Mesendoderm (in vitro differentiated cells): Measurements from ENCODE around the gene SLC2A5.

Experiments
- DNase-seq: peaks from one replicate; pipeline ENCODE4 v3.0.0; 2013
- H2AK5ac ChIP-seq: 2 replicates; pipeline ENCODE4 v1.6.1; 2013; ENCODE audit warnings: low read length, inconsistent platforms
- H2BK120ac ChIP-seq: 2 replicates; pipeline ENCODE4 v1.6.1; 2013; ENCODE audit warnings: low read depth, mild to moderate bottlenecking, low read length, moderate library complexity, mixed read lengths
- H2BK15ac ChIP-seq: replicated peaks from 2 replicates; pipeline ENCODE4 v1.6.1; 2013; ENCODE audit warnings: low read depth, mild to moderate bottlenecking, moderate library complexity
- H2BK5ac ChIP-seq: 2 replicates; pipeline ENCODE4 v1.6.1; 2013; ENCODE audit warnings: low read length, inconsistent platforms
- H3K18ac ChIP-seq: 2 replicates; pipeline ENCODE4 v1.6.1; 2013; ENCODE audit warnings: mild to moderate bottlenecking, low read length, mixed read lengths
- H3K23ac ChIP-seq: one replicate; pipeline ENCODE4 v1.6.1; 2013; ENCODE audit warnings: low read length
- H3K27ac ChIP-seq: 2 replicates; pipeline ENCODE4 v1.5.1; 2013; ENCODE audit warnings: low read depth, mild to moderate bottlenecking, inconsistent platforms, low read length, moderate library complexity
- H3K27me3 ChIP-seq: 2 replicates; pipeline ENCODE4 v1.6.1; 2013; ENCODE audit warnings: low read length, control low read depth, mild to moderate bottlenecking, inconsistent platforms; ENCODE audit not compliant: insufficient read depth, poor library complexity
- H3K36me3 ChIP-seq: 2 replicates; pipeline ENCODE4 v1.6.1; 2013; ENCODE audit warnings: low read length, inconsistent platforms; ENCODE audit not compliant: control insufficient read depth, insufficient read depth
- H3K4ac ChIP-seq: one replicate; pipeline ENCODE4 v1.6.1; 2013; ENCODE audit warnings: low read depth, mild to moderate bottlenecking, low read length, moderate library complexity
- H3K4me1 ChIP-seq: 2 replicates; pipeline ENCODE4 v1.6.1; 2013; ENCODE audit warnings: low read depth, low read length, inconsistent platforms; ENCODE audit not compliant: control insufficient read depth
- H3K4me2 ChIP-seq: 2 replicates; pipeline ENCODE4 v1.6.1; 2013; ENCODE audit warnings: low read length
- H3K4me3 ChIP-seq: 2 replicates; pipeline ENCODE4 v1.5.1; 2013; ENCODE audit warnings: mild to moderate bottlenecking, low read length
- H3K56ac ChIP-seq: one replicate; pipeline ENCODE4 v1.6.1; 2013; ENCODE audit warnings: low read length
- H3K79me1 ChIP-seq: 2 replicates; pipeline ENCODE4 v1.6.1; 2013; ENCODE audit warnings: low read length, inconsistent platforms
- H3K79me2 ChIP-seq: 2 replicates; pipeline ENCODE4 v1.6.1; 2013; ENCODE audit warnings: mild to moderate bottlenecking, low read length; ENCODE audit not compliant: control insufficient read depth, insufficient read depth
- H3K9ac ChIP-seq: 2 replicates; pipeline ENCODE4 v1.6.1; 2013; ENCODE audit warnings: low read length, inconsistent platforms
- H4K5ac ChIP-seq: one replicate; pipeline ENCODE4 v1.6.1; 2013; ENCODE audit warnings: low read length
- H4K8ac ChIP-seq: one replicate; pipeline ENCODE4 v1.6.1; 2013; ENCODE audit warnings: low read depth, mild to moderate bottlenecking, control low read depth, low read length, moderate library complexity
- WGBS: extraction: QIAGEN DNeasy Blood & Tissue Kit; methylation state at CpG from one replicate; pipeline ENCODE4 v1.1.7; 2013; ENCODE audit warnings: low lambda C conversion rate, missing lambda C conversion rate; ENCODE audit not compliant: insufficient coverage; ENCODE audit errors: extremely low coverage; 5-methylcytosine and 5-hydroxymethylcytosine counted together

The SLC2A5 gene

GRCh38 chr1:9105336-9105867 is 36.0 kb upstream of the SLC2A5 start:
- Histone ChIP-seq H3K79me1 (no peaks in the 10 kb centered on the region), H3K56ac (no peak overlapping the region), H3K27me3 (no peaks in the 10 kb centered on the region), H3K4me3 (no peak overlapping the region), H2BK15ac (no peak overlapping the region), H3K79me2 (no peaks in the 10 kb centered on the region), H3K4me2 (no peak overlapping the region), H2BK5ac (no peak overlapping the region), H3K27ac (no peak overlapping the region), H3K23ac (no peak overlapping the region), H2AK5ac (no peak overlapping the region), H4K8ac (no peak overlapping the region), H4K5ac (no peak overlapping the region), H2BK120ac (no peak overlapping the region), H3K4ac (no peak overlapping the region), H3K4me1 (no peaks in the 10 kb centered on the region), H3K18ac (no peak overlapping the region), H3K9ac (no peak overlapping the region), H3K36me3 (no peaks in the 10 kb centered on the region)
- no peak for DNase-seq
- WGBS: no CpG with 5 or more reads among the region's 22 CpGs

GRCh38 chr1:9101510-9102146 is 32.2 kb upstream of the SLC2A5 start:
- Histone ChIP-seq H3K27ac (no peak overlapping the region), H2AK5ac (no peak overlapping the region), H3K4me3 (no peak overlapping the region), H4K8ac (no peak overlapping the region), H3K79me2 (no peaks in the 10 kb centered on the region), H3K4me1 (no peaks in the 10 kb centered on the region), H2BK5ac (no peak overlapping the region), H3K9ac (no peak overlapping the region), H3K23ac (no peak overlapping the region), H3K79me1 (no peaks in the 10 kb centered on the region), H3K18ac (no peak overlapping the region), H3K4ac (no peak overlapping the region), H3K4me2 (no peak overlapping the region), H3K36me3 (no peaks in the 10 kb centered on the region), H2BK120ac (no peak overlapping the region), H4K5ac (no peak overlapping the region), H3K27me3 (no peaks in the 10 kb centered on the region), H3K56ac (no peak overlapping the region), H2BK15ac (no peak overlapping the region)
- no CpG with 5 or more reads among the region's 4 CpGs for WGBS
- DNase-seq: peak; percentile 81

DNA sequence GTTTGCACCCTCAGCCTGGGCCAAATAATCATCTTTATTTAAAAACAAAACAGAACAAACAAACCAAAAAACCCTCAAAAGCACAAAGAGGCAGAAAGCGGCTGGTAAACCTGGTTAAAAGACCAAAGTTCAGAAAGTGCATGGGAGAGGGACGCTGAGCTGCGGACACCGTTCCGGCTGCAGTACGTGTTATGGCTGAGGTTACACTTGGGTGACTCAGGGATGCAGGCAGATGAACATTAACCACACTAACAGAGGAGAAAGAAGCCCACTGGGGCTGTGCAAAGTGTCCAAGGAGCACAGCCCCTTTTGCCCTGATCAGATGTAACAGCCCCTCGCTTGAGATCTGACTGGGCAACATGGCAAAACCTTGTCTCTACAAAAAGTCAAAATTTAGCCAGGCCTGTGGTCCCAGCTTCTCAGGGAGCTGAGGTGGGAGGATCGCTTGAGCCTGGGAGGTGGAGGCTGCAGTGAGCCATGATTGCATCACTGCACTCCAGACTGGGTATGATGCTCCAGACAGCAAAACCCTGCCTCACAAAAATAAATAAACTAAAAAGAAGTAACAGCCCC is 31.1 kb upstream of the SLC2A5 start:
- Histone ChIP-seq H3K4me3 (no peak overlapping the region), H3K9ac (no peak overlapping the region), H4K8ac (no peak overlapping the region), H2AK5ac (no peak overlapping the region), H3K4me2 (no peak overlapping the region), H2BK5ac (no peak overlapping the region), H2BK15ac (no peak overlapping the region), H4K5ac (no peak overlapping the region), H3K4me1 (no peaks in the 10 kb centered on the region), H3K79me2 (no peaks in the 10 kb centered on the region), H3K4ac (no peak overlapping the region), H3K36me3 (no peaks in the 10 kb centered on the region), H3K27ac (no peak overlapping the region), H3K56ac (no peak overlapping the region), H3K23ac (no peak overlapping the region), H3K18ac (no peak overlapping the region), H2BK120ac (no peak overlapping the region), H3K27me3 (no peaks in the 10 kb centered on the region), H3K79me1 (no peaks in the 10 kb centered on the region)
- WGBS: no CpG with 5 or more reads among the region's 8 CpGs
- DNase-seq: no peak

- H3K79me1 ChIP-seq: no peaks in the 10 kb centered on the region
- H3K4me3 ChIP-seq: no peak overlapping the region
- no peak overlapping the region for H4K5ac ChIP-seq
Observed at GRCh38 chr1:9099555-9099954, 30.1 kb upstream of the SLC2A5 start.

DNA sequence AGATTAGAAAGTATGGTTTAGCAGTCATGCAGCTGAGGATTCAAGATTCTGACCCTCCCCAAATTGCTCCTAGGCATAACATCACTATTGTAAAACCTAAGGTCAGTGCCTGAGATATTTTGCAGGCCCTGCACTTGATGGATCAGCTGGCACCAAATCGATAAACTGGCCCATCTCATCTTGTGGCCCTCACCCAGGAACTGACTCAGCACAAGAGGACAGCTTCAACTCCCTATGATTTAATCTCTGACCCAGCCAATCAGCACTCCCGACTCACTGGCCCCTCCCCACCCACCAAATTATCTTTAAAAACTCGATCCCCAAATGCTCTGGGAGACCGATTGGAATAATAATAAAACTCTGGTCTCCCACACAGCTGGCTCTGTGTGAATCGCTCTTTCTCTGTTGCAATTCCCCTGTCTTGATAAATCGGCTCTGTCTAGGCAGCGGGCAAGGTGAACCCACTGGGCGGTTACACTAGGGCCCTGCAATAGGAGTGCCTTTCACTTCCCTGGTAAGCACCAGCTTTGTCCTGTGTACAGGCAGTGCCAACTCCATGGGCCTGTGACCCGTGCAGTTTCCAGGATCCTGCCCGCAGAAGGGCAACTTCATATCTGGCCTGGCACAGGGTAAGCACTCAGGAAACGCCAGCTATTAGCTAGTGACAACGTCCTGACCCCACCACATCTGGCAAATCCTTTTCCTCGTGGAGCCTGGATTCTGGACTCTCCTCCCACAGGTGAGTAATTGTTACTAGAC is 28.7 kb upstream of the SLC2A5 start:
- Histone ChIP-seq H3K79me1 (no peaks in the 10 kb centered on the region), H3K18ac (no peak overlapping the region), H2AK5ac (no peak overlapping the region), H3K27me3 (no peaks in the 10 kb centered on the region), H2BK120ac (no peak overlapping the region), H3K4me2 (no peak overlapping the region), H3K4me3 (no peak overlapping the region), H3K79me2 (no peaks in the 10 kb centered on the region), H3K23ac (no peak overlapping the region), H2BK5ac (no peak overlapping the region), H3K36me3 (no peaks in the 10 kb centered on the region), H3K4ac (no peak overlapping the region), H4K8ac (no peak overlapping the region), H4K5ac (no peak overlapping the region), H2BK15ac (no peak overlapping the region), H3K27ac (no peak overlapping the region), H3K56ac (no peak overlapping the region), H3K4me1 (no peaks in the 10 kb centered on the region), H3K9ac (no peak overlapping the region)
- no peak for DNase-seq
- WGBS: no CpG with 5 or more reads among the region's 13 CpGs

More at GRCh38 chr1:9099555-9099954, 30.1 kb upstream of the SLC2A5 start:
- Histone ChIP-seq H3K27ac (no peak overlapping the region), H3K36me3 (no peaks in the 10 kb centered on the region), H4K8ac (no peak overlapping the region), H2BK120ac (no peak overlapping the region), H3K56ac (no peak overlapping the region), H2BK15ac (no peak overlapping the region), H3K23ac (no peak overlapping the region), H2BK5ac (no peak overlapping the region), H3K4me2 (no peak overlapping the region), H3K18ac (no peak overlapping the region), H3K4me1 (no peaks in the 10 kb centered on the region), H3K27me3 (no peaks in the 10 kb centered on the region), H3K4ac (no peak overlapping the region), H2AK5ac (no peak overlapping the region), H3K9ac (no peak overlapping the region), H3K79me2 (no peaks in the 10 kb centered on the region)
- DNase-seq: no peak
- WGBS: no CpG with 5 or more reads among the region's 7 CpGs
